ENCODE results near the gene TMEM263. TPM values are rescaled to one million over a fixed set of nuclear protein-coding genes. Genes with fewer than 3 reads are reported as not detected.
A peak's percentile ranks its signal among the peaks of the same experiment; 100 is the strongest.

Gene TMEM263
- total and polyA plus RNA-seq, 2 of the 13 experiments (the other 11 are each of a cell fraction or from before 2014, with no cell fraction given), result 25.9 to 58.6 TPM

DNA sequence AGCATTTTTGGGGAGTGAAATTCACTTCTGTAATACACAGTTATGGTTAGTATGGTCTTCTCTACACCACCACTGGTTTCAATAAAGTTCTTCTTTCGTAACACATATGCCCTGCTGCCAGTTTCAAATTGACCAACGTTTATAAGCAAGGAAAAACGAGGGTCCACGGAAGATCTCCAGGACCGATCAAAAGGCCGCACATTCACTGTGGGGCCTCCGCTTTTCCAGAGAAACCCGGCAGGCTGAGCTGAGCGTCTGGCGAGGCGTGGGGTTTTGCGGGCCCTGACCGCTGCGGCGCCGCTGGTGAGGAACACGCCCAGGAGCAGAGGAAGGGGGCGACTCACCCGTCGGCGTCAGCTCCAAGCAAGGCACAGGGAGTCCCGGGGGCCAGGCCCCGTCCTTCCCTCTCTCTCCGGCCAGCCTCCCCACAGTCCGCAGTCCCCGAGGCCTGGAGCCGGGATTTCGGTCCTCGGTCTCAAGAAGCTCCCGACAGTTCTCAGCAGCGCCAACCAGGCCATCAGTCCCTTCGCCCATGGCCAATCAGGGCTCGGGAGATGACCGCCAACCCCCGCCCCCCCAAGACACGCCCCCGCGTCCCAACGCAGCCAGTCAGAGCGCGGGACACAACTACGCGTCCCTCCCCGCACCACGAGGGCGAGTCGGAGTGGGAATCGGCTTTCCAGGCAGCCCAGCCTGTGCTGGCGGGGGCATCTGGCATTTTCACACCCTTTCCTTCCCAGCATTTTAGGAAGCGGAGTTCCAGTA lies 31.1 kb downstream of the TMEM263 start, which contains the start of gene MTERF2 (continued):
- TF ChIP-seq ZNF607 (CRISPR knock-in tag; IDR thresholded peaks at IDR 0.05; ENCODE audit: borderline replicate concordance) (0 out of 2 replicates have a peak, but pooled peaks have one; percentile 50), RBM39 (IDR thresholded peaks at IDR 0.05; ENCODE audit: low read depth, low read length, poor library complexity, severe bottlenecking) (peak; percentile 47), HNF4G (IDR thresholded peaks at IDR 0.05; ENCODE audit: borderline replicate concordance, low read depth, low read length) (peak; percentile 17; the same call in 1 of the 2 replicates), HNF4G (CRISPR knock-in tag; IDR thresholded peaks at IDR 0.05; ENCODE audit: borderline replicate concordance, low read depth) (no peak), ZNF263 (CRISPR knock-in tag; IDR thresholded peaks at IDR 0.05) (peak; percentile 45; the same call in 1 of the 2 replicates), RFX1 (IDR thresholded peaks at IDR 0.05) (no peak), ZBTB7B (CRISPR knock-in tag; IDR thresholded peaks at IDR 0.05) (no peak), KDM2A (CRISPR knock-in tag; IDR thresholded peaks at IDR 0.05; ENCODE audit: borderline replicate concordance, low read depth) (peak; percentile 96), ZNF550 (CRISPR knock-in tag; IDR thresholded peaks at IDR 0.05; ENCODE audit: borderline replicate concordance) (no peak), ZNF577 (CRISPR knock-in tag; IDR thresholded peaks at IDR 0.05; ENCODE audit: borderline replicate concordance, low read depth) (no peak), SIN3B (IDR thresholded peaks at IDR 0.05; ENCODE audit: low read length) (no peak), SRF (IDR thresholded peaks at IDR 0.05; ENCODE audit: low read depth, low read length) (no peak), EP300 (IDR thresholded peaks at IDR 0.05; ENCODE audit: low read depth in 2 of 2, low read length in 2 of 2) (no peak), EP300 (CRISPR knock-in tag; IDR thresholded peaks at IDR 0.05; ENCODE audit: borderline replicate concordance) (no peak), ZNF883 (CRISPR knock-in tag; IDR thresholded peaks at IDR 0.05; ENCODE audit: not compliant biosample characterization) (peak; percentile 63), ZNF441 (CRISPR knock-in tag; IDR thresholded peaks at IDR 0.05; ENCODE audit: borderline replicate concordance) (peak; percentile 82; the same call in 1 of the 2 replicates), SALL1 (CRISPR knock-in tag; IDR thresholded peaks at IDR 0.05) (peak; percentile 86; the same call in 1 of the 2 replicates), ZMAT3 (CRISPR knock-in tag; conservative IDR thresholded peaks at IDR 0.05) (peak; percentile 70; the same call in 1 of the 2 replicates), XBP1 (CRISPR knock-in tag; IDR thresholded peaks at IDR 0.05) (peak; percentile 64; the same call in 1 of the 2 replicates), RAD21 (CRISPR knock-in tag; IDR thresholded peaks at IDR 0.05) (0 out of 2 replicates have a peak, but pooled peaks have one; percentile 29), MED8 (CRISPR knock-in tag; IDR thresholded peaks at IDR 0.05; ENCODE audit: insufficient replicate concordance) (peak; percentile 22)
- TF ChIP-seq, protein P1, sequence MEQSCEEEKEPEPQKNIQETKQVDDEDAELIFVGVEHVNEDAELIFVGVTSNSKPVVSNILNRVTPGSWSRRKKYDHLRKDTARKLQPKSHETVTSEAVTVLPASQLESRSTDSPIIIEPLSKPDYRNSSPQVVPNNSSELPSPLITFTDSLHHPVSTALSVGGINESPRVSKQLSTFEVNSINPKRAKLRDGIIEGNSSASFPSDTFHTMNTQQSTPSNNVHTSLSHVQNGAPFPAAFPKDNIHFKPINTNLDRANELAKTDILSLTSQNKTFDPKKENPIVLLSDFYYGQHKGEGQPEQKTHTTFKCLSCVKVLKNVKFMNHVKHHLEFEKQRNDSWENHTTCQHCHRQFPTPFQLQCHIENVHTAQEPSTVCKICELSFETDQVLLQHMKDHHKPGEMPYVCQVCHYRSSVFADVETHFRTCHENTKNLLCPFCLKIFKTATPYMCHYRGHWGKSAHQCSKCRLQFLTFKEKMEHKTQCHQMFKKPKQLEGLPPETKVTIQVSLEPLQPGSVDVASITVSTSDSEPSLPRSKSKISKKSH (CRISPR knock-in tag; IDR thresholded peaks at IDR 0.05; ENCODE audit: borderline replicate concordance), result peak; percentile 94
- TF ChIP-seq, protein P2, sequence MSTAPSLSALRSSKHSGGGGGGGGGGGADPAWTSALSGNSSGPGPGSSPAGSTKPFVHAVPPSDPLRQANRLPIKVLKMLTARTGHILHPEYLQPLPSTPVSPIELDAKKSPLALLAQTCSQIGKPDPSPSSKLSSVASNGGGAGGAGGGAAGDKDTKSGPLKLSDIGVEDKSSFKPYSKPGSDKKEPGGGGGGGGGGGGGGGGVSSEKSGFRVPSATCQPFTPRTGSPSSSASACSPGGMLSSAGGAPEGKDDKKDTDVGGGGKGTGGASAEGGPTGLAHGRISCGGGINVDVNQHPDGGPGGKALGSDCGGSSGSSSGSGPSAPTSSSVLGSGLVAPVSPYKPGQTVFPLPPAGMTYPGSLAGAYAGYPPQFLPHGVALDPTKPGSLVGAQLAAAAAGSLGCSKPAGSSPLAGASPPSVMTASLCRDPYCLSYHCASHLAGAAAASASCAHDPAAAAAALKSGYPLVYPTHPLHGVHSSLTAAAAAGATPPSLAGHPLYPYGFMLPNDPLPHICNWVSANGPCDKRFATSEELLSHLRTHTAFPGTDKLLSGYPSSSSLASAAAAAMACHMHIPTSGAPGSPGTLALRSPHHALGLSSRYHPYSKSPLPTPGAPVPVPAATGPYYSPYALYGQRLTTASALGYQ (CRISPR knock-in tag; IDR thresholded peaks at IDR 0.05), result peak; percentile 70; the same call in 1 of the 2 replicates
- TF ChIP-seq, protein P3, sequence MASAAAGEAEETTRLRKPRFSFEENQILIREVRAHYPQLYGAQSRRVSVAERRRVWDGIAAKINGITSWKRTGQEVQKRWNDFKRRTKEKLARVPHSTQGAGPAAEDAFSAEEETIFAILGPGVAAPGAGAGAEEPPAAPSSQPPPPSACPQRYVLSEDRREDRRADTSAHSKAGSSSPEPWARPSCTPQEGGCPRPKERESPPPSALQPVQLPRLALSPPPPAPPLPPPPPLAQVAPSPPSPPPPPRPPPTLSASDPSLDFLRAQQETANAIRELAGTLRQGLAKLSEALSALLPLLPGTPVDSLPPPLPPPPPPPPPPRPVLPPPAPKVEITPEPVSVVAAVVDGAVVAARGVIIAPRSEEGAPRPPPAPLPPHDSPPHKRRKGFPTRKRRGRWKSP (CRISPR knock-in tag; IDR thresholded peaks at IDR 0.05), result 0 out of 2 replicates have a peak, but pooled peaks have one; percentile 52
